ENCODE measurements around the gene RAB15.

Gene RAB15

GRCh38 chr14:64954491-64955240 lies 17.5 kb downstream of the RAB15 start:
- DNase-seq, result no peak

- DNase-seq, result no peak
Observed at GRCh38 chr14:64953661-64954060, 18.5 kb downstream of the RAB15 start.

GRCh38 chr14:64953310-64953654 lies 18.9 kb downstream of the RAB15 start:
- DNase-seq, result no peak

- no peak for DNase-seq
Observed at GRCh38 chr14:64952598-64953309, 19.4 kb downstream of the RAB15 start.

GRCh38 chr14:64951724-64952123 lies 20.4 kb downstream of the RAB15 start:
- no peak for DNase-seq

- DNase-seq, result no peak
Observed at GRCh38 chr14:64951291-64951690, 20.8 kb downstream of the RAB15 start.

GRCh38 chr14:64950889-64951288 lies 21.2 kb downstream of the RAB15 start:
- no peak for DNase-seq

- no peak for DNase-seq
Observed at GRCh38 chr14:64948612-64949210, 23.4 kb downstream of the RAB15 start.

GRCh38 chr14:64947710-64948611 lies 24.2 kb downstream of the RAB15 start:
- DNase-seq, result no peak

GRCh38 chr14:64946310-64947045 lies 25.7 kb downstream of the RAB15 start:
- no peak for DNase-seq

- DNase-seq, result no peak
Observed at GRCh38 chr14:64945431-64946178, 26.5 kb downstream of the RAB15 start.

GRCh38 chr14:64944861-64945260 lies 27.3 kb downstream of the RAB15 start:
- DNase-seq, result no peak

- DNase-seq, result no peak
Observed at GRCh38 chr14:64944041-64944440, 28.1 kb downstream of the RAB15 start.

GRCh38 chr14:64943556-64943955 lies 28.6 kb downstream of the RAB15 start:
- DNase-seq, result no peak

- DNase-seq, result no peak
Observed at GRCh38 chr14:64942531-64943111, 29.5 kb downstream of the RAB15 start, which contains the start of gene GPX2. GPX2 (minus strand) TSS chr14:64942745; CDS start chr14:64942726, 19 bp downstream.

GRCh38 chr14:64940336-64940910 lies 31.7 kb downstream of the RAB15 start:
- no peak for DNase-seq

GRCh38 chr14:64939817-64940190 lies 32.3 kb downstream of the RAB15 start:
- no peak for DNase-seq

- no peak for DNase-seq
Observed at GRCh38 chr14:64938972-64939816, 32.9 kb downstream of the RAB15 start.

- no peak for DNase-seq
Observed at GRCh38 chr14:64937821-64938193, 34.3 kb downstream of the RAB15 start.

Measured in T-helper 9 cell (primary cell).